Dermis lymphatic vessel endothelial cell (primary cell): ENCODE data around the gene FRMPD1. TPM values are rescaled to one million over a fixed set of nuclear protein-coding genes. Genes with fewer than 3 reads are reported as not detected.

Experiments used
- total RNA-seq: library from RNA; depleted of rRNA; stranded (reverse); fragments of >200 nt; gene quantifications from 2 replicates; pipeline ENCODE4 v1.2.1, GENCODE V29; 2014

Gene FRMPD1, protein sequence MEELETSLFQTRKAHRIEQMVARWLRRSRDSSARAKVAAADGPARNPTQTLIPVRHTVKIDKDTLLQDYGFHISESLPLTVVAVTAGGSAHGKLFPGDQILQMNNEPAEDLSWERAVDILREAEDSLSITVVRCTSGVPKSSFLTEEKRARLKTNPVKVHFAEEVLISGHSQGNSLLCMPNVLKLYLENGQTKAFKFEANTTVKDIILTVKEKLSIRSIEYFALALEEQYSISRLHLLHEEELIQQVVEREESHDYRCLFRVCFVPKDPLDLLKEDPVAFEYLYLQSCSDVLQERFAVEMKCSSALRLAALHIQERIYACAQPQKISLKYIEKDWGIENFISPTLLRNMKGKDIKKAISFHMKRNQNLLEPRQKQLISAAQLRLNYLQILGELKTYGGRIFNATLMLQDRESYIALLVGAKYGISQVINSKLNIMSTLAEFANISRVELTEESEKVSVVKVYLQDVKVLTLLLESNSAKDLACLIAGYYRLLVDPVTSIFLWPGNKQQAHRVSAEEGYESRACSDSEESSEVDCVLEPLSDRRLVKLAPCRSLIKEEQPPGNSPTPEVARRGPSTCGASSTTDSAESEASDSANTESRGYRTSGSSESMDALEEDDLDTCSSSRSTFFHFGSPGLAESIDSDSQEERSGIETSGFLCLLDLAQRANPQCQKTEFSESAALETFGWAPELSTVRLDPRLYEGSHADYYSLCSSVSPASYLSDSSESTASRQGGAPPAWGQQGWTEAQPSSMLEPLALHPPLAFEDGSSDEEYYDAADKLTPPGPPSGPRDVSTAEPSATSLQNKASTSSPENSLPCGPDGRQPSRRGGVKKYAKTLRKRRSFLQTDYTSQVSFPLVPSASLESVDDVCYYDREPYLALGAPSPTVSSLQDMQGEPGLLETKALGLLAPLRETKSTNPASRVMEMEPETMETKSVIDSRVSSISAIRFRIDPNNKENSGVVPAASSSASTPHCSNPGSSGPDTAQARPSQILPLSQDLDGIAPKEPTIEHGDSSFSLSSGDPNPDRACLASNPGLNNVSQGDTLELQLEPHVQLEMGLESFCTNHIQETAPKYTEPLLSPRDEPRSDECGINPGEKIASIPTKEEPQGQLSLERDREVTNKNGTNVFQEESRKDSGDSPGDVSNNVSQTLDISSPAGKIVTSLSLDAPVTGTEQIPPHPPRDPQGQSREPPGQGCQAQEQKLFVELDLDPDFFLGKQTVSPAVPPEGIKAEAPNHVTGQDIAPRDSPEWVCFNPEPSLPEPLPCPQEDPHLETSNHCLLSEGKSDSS (N-terminal part only)
- under 0.01 TPM in 1 of 2 replicates, not detected in the other for total RNA-seq

DNA sequence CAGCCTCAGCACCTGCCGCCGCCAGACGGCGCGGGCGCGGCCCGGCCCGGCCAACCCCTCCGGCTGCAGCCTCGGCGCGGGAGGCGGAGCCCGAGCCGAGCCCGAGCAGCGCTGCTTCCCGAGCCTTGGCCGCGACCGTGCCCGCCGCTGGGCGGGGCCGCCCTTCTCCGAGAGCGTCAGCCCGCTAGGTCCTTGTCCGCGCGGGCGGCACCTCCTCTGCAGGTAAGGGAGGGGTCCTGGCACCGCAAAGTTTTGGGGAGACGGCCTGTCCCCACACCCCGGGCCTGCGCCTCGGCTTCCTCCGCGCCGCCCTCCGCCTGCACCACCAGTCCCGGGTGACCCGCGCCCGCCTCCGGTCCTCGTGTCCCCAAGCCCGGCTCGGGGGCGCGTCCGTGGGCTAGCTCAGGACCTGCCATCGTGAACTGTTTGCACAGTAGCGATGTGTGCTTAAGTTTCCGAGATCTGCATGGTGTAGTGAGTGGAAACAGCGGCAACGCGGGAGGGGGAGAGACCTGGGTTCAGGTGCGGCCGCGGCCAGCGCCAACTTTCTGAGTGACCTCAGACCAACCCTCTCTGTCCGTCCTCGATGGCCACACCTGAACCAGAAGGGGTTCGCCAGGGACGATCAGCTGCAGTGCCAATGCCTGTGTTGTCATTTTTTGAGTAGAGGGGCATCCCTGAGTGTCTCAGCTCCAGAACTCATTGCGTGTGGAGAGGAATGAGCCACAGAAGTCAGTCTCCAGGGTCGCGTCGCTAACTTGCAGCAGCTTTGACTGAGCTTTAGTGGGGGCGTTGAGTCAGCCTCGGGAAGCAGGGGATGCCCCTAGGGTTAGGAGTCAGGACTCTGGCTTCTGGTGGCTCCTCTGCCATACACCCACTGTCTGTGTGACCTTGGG, at the start of gene FRMPD1:
TSS of gene FRMPD1 (plus strand) at position 82 of the 896 bp plus-strand sequence. CDS start 41,688 bp downstream, outside the sequence.

DNA sequence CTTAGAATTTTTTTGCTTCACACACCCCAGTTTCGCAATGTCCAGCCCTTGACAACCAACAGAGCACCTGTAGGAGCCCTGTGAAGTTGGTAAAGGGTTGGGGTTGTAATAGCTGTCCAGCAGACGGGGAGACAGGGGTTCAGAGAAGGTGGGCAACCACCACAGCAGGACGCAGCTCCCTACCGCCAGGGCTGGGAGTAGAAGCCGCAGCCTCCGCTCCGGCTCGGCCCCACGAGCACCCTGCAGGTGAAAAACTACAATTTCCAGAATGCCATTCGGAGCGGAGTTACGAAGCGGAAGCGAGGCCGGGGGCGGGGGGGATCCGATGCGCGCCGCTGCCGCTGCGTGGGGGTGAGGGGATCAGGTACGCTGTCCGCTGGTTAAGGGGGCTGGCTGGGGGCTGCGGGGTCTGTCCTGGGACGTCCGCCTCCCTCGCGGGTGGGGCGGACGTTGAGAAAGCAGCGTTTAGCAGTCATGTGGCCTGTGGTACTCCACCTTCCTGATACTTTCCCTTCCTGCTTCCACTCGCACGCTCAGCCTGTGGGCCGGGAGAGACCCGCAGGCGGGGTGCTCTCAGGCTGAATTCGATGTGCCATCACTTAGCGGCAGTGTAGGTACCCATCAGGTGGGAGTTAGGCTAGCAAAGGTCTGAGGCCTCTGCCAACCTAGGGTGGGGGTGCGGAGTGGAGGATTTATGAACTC, 102.9 kb downstream of the FRMPD1 start, which contains the start of gene TRMT10B:
TSS of gene TRMT10B (plus strand) at position 317 of the 702 bp plus-strand sequence. CDS start 8,127 bp downstream, outside the sequence.

DNA sequence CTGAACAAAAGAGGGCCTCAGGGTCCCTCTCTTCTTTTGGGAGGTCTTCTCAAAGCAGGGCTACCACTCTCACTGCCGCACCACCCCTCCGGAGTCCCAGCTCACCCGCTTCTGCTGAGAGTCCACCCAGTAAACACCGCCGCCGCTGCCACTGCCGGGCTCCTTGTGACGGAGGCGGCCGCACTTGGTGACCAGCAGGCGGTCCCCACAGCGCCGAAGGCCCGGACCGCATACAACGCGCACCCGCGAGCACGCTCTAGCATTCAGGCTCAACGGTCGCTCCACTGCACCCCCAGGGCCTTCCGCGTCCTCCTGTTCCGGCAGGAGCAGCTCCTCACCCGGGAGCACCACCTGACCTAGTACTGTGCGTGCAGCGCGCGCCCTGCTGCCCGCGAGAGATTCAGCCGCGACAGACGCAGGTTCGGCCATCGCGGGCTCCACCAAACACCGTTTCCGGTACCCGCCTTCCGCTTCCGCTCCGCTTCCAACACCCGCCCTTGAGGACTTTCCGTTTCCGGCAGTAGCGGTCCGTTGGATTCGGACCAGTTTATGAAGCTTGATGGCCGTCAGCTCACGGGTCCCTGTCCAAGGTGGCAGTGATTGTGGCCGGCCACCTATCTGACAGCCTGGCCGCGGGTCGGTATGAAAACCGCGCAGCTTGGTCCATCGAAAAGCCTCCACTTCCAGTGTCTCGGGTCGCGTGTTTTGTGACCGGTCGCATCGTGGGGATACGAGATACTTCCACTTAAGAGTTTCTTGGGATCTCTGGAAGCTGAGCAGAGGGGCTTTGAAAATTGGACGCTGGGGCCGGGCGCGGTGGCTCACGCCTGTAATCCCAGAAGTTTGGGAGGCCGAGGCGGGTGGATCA, 134.1 kb downstream of the FRMPD1 start, which contains the start of gene EXOSC3:
TSS of gene EXOSC3 (minus strand) at position 449 of the 868 bp plus-strand sequence. CDS start at position 429, 20 bp downstream.

Other genes starting within 250 kb of the FRMPD1 start
- gene GRHPR, start 228.3 kb upstream of the FRMPD1 start, total RNA-seq: 92.7 and 109 TPM in 2 replicates
- gene ZBTB5, start 185.5 kb upstream of the FRMPD1 start, total RNA-seq: 12.0 and 13.5 TPM in 2 replicates
- gene POLR1E, start 165.0 kb upstream of the FRMPD1 start, total RNA-seq: 9.1 and 16.1 TPM in 2 replicates
- gene FBXO10, start 74.6 kb upstream of the FRMPD1 start, total RNA-seq: 10.1 and 15.0 TPM in 2 replicates
- gene TOMM5, start 58.4 kb upstream of the FRMPD1 start, total RNA-seq: 66.2 and 102 TPM in 2 replicates
- 1.7 and 2.0 TPM in 2 replicates for gene TRMT10B, start 102.9 kb downstream of the FRMPD1 start, total RNA-seq
- 17.9 and 23.5 TPM in 2 replicates for gene EXOSC3, start 134.1 kb downstream of the FRMPD1 start, total RNA-seq
- gene DCAF10, start 149.8 kb downstream of the FRMPD1 start, total RNA-seq: 15.8 and 18.0 TPM in 2 replicates